H9 (cell line): ENCODE results near the gene WASF3. TPM values are rescaled to one million over a fixed set of nuclear protein-coding genes. Genes with fewer than 3 reads are reported as not detected.

Experiments
- DNase-seq: peaks from one replicate; pipeline ENCODE4 v3.0.0-alpha.2; 2017
- H2AFZ ChIP-seq: one replicate; pipeline ENCODE4 v1.6.1; 2013; ENCODE audit warnings: mild to moderate bottlenecking, low read length, control low read depth, moderate library complexity
- H2AK5ac ChIP-seq: 2 replicates; pipeline ENCODE4 v1.6.1; 2013; ENCODE audit warnings: low read length, control low read depth, mixed read lengths; ENCODE audit not compliant: insufficient read length
- H2BK120ac ChIP-seq: one replicate; pipeline ENCODE4 v1.6.1; 2013; ENCODE audit warnings: low read depth, mild to moderate bottlenecking, low read length, control low read depth, inconsistent platforms; ENCODE audit not compliant: poor library complexity, severe bottlenecking
- H2BK12ac ChIP-seq: 2 replicates; pipeline ENCODE4 v1.6.1; 2013; ENCODE audit warnings: low read length, control low read depth, mixed read lengths, low read depth; ENCODE audit not compliant: insufficient read length
- H2BK15ac ChIP-seq: 2 replicates; pipeline ENCODE4 v1.6.1; 2013; ENCODE audit warnings: low read depth, low read length, control low read depth
- H2BK20ac ChIP-seq: one replicate; pipeline ENCODE4 v1.6.1; 2013; ENCODE audit warnings: low read depth, mild to moderate bottlenecking, low read length, control low read depth, inconsistent platforms; ENCODE audit not compliant: poor library complexity, severe bottlenecking
- H2BK5ac ChIP-seq: 2 replicates; pipeline ENCODE4 v1.6.1; 2013; ENCODE audit warnings: low read length, control low read depth, mixed read lengths; ENCODE audit not compliant: insufficient read length
- H3K14ac ChIP-seq: 2 replicates; pipeline ENCODE4 v1.6.1; 2013; ENCODE audit warnings: low read length, control low read depth; ENCODE audit not compliant: insufficient read depth
- H3K18ac ChIP-seq: 2 replicates; pipeline ENCODE4 v1.6.1; 2013; ENCODE audit warnings: low read depth, mild to moderate bottlenecking, mixed read lengths, low read length, control low read depth; ENCODE audit not compliant: insufficient read length
- H3K23ac ChIP-seq: 2 replicates; pipeline ENCODE4 v1.6.1; 2013; ENCODE audit warnings: low read length, control low read depth, mixed read lengths, low read depth; ENCODE audit not compliant: insufficient read length
- H3K23me2 ChIP-seq: 2 replicates; pipeline ENCODE4 v1.6.1; 2013; ENCODE audit warnings: low read depth, mild to moderate bottlenecking, mixed read lengths, low read length, control low read depth; ENCODE audit not compliant: insufficient read length, poor library complexity, severe bottlenecking
- H3K27ac ChIP-seq: 2 replicates; pipeline ENCODE4 v1.5.1; 2013; ENCODE audit warnings: low read length, control low read depth, mixed read lengths, low read depth; ENCODE audit not compliant: insufficient read length
- H3K27me3 ChIP-seq: 2 replicates; pipeline ENCODE4 v1.6.1; 2013; ENCODE audit warnings: low read length, control low read depth, inconsistent platforms; ENCODE audit not compliant: insufficient read depth
- H3K4ac ChIP-seq: 2 replicates; pipeline ENCODE4 v1.6.1; 2013; ENCODE audit warnings: low read depth, mild to moderate bottlenecking, control low read depth, inconsistent platforms, low read length, moderate library complexity
- H3K4me1 ChIP-seq: 2 replicates; pipeline ENCODE4 v1.6.1; 2013; ENCODE audit warnings: low read length, control low read depth, inconsistent platforms; ENCODE audit not compliant: insufficient read depth
- H3K4me2 ChIP-seq: 2 replicates; pipeline ENCODE4 v1.6.1; 2013; ENCODE audit warnings: low read length, control low read depth, mixed read lengths; ENCODE audit not compliant: insufficient read length, insufficient read depth
- H3K56ac ChIP-seq: 2 replicates; pipeline ENCODE4 v1.6.1; 2013; ENCODE audit warnings: low read depth, mild to moderate bottlenecking, mixed read lengths, low read length, control low read depth; ENCODE audit not compliant: insufficient read length
- H3K79me1 ChIP-seq: 2 replicates; pipeline ENCODE4 v1.6.1; 2013; ENCODE audit warnings: low read depth, mild to moderate bottlenecking, moderate library complexity, low read length, control low read depth, inconsistent platforms; ENCODE audit not compliant: insufficient read depth, poor library complexity, severe bottlenecking
- H3K79me2 ChIP-seq: 2 replicates; pipeline ENCODE4 v1.6.1; 2013; ENCODE audit warnings: low read length, control low read depth, inconsistent platforms; ENCODE audit not compliant: insufficient read depth
- H3K9ac ChIP-seq: 2 replicates; pipeline ENCODE4 v1.6.1; 2013; ENCODE audit warnings: low read length, control low read depth, mixed read lengths; ENCODE audit not compliant: insufficient read length; ENCODE audit errors: extremely low read depth
- H3K9me3 ChIP-seq: one replicate; pipeline ENCODE4 v1.6.1; 2013; ENCODE audit warnings: low read depth, low read length, inconsistent platforms; ENCODE audit not compliant: control insufficient read depth
- H3T11ph ChIP-seq: one replicate; pipeline ENCODE4 v1.6.1; 2013; ENCODE audit warnings: mild to moderate bottlenecking, low read length, control low read depth, inconsistent platforms
- H4K20me1 ChIP-seq: one replicate; pipeline ENCODE4 v1.6.1; 2013; ENCODE audit not compliant: control insufficient read depth, insufficient read length, insufficient read depth
- H4K5ac ChIP-seq: 2 replicates; pipeline ENCODE4 v1.6.1; 2013; ENCODE audit warnings: low read depth, mild to moderate bottlenecking, mixed read lengths, low read length, control low read depth; ENCODE audit not compliant: insufficient read length
- H4K8ac ChIP-seq: replicated peaks from 2 replicates; pipeline ENCODE4 v1.6.1; 2013; ENCODE audit warnings: low read length, control low read depth, mixed read lengths, low read depth; ENCODE audit not compliant: insufficient read length
- H4K91ac ChIP-seq: 2 replicates; pipeline ENCODE4 v1.6.1; 2013; ENCODE audit warnings: low read depth, mild to moderate bottlenecking, moderate library complexity, mixed read lengths, low read length, control low read depth; ENCODE audit not compliant: insufficient read length
- H3K27ac Mint-ChIP-seq, 3 experiments: 2 replicates in 2 of 3; 3 replicates in 1 of 3; pipeline ENCODE4 v1.8.0; 2020 to 2021; ENCODE audit warnings: mixed read lengths in 3 of 3, mild to moderate bottlenecking in 1 of 3, moderate library complexity in 1 of 3
- H3K27me3 Mint-ChIP-seq: 2 replicates; pipeline ENCODE4 v1.8.0; 2021; ENCODE audit warnings: low read depth, mild to moderate bottlenecking, moderate library complexity, mixed read lengths
- H3K36me3 Mint-ChIP-seq, 3 experiments: 2 replicates in 2 of 3; 3 replicates in 1 of 3; pipeline ENCODE4 v1.8.0; 2020 to 2021; ENCODE audit warnings: low read depth in 3 of 3, mixed read lengths in 3 of 3; ENCODE audit not compliant: insufficient read depth in 1 of 3
- H3K4me1 Mint-ChIP-seq, 2 experiments: 2 replicates each; pipeline ENCODE4 v1.8.0; 2020; ENCODE audit warnings: mixed read lengths in 2 of 2
- H3K4me3 Mint-ChIP-seq, 2 experiments: 2 replicates in 1 of 2; 3 replicates in 1 of 2; pipeline ENCODE4 v1.8.0; 2020 to 2021; ENCODE audit warnings: mild to moderate bottlenecking in 2 of 2, mixed read lengths in 2 of 2, moderate library complexity in 1 of 2
- H3K9me3 Mint-ChIP-seq, 2 experiments: 2 replicates in 1 of 2; 3 replicates in 1 of 2; pipeline ENCODE4 v1.8.0; 2020; ENCODE audit warnings: mild to moderate bottlenecking in 2 of 2, mixed read lengths in 2 of 2, moderate library complexity in 1 of 2
- CTCF ChIP-seq: fragments of 200-600 bp; sonication (generic); conservative IDR thresholded peaks from 3 replicates; pipeline ENCODE4 v1.8.0; 2021; ENCODE audit warnings: antibody characterized with exemption, mild to moderate bottlenecking
- WGBS: extraction: QIAGEN DNeasy Blood & Tissue Kit; methylation state at CpG from one replicate; pipeline ENCODE4 v1.1.7; 2013; ENCODE audit warnings: missing lambda C conversion rate, low lambda C conversion rate, mixed read lengths; ENCODE audit not compliant: insufficient read length; ENCODE audit errors: extremely low coverage; 5-methylcytosine and 5-hydroxymethylcytosine counted together
- total RNA-seq: library from RNA; stranded (reverse); gene quantifications from 2 replicates; pipeline ENCODE4 v1.2.1, GENCODE V29; 2021

The WASF3 gene
- total RNA-seq, 1 experiment from 2014 or later, result 22.2 TPM

- H4K8ac ChIP-seq, result no peak overlapping the region
- no peak overlapping the region for H3K14ac ChIP-seq
- H2BK15ac ChIP-seq, result no peak overlapping the region
- H2BK12ac ChIP-seq, result no peak overlapping the region
- H3T11ph ChIP-seq, result no peak overlapping the region
- Mint-ChIP-seq H3K27ac (no peak overlapping the region), H3K9me3 (no peaks in the 10 kb centered on the region; a peak in 1 of 5 replicates), H3K4me1 (peaks cover 20 to 29% of the 10 kb centered on the region in 2 experiments), H3K36me3 (no peaks in the 10 kb centered on the region), H3K4me3 (no peak overlapping the region), H3K27me3 (no peaks in the 10 kb centered on the region; the same call in 1 of the 2 replicates)
- H3K4ac ChIP-seq, result no peak overlapping the region
- no peaks in the 10 kb centered on the region for H3K79me1 ChIP-seq
- no peaks in the 10 kb centered on the region; the same call in 1 of the 2 replicates for H3K79me2 ChIP-seq
- no CpG with 5 or more reads among the region's 6 CpGs for WGBS
- H4K20me1 ChIP-seq, result no peaks in the 10 kb centered on the region
- no peak overlapping the region for H3K9ac ChIP-seq
- no peak overlapping the region for H3K23ac ChIP-seq
- no peaks in the 10 kb centered on the region for H3K9me3 ChIP-seq
- no peak overlapping the region for H2BK120ac ChIP-seq
- peaks cover 4% of the 10 kb centered on the region; the same call in 1 of the 2 replicates for H3K4me1 ChIP-seq
- H3K27me3 ChIP-seq, result no peaks in the 10 kb centered on the region
- H3K18ac ChIP-seq, result no peak overlapping the region
- DNase-seq, result no peak
- no peak overlapping the region for H4K91ac ChIP-seq
- H2AK5ac ChIP-seq, result no peak overlapping the region
- H4K5ac ChIP-seq, result no peak overlapping the region
- H2AFZ ChIP-seq, result no peak overlapping the region
- no peak overlapping the region for H2BK20ac ChIP-seq
- no peak for TF ChIP-seq CTCF
- no peak overlapping the region for H2BK5ac ChIP-seq
- no peak overlapping the region for H3K4me2 ChIP-seq
- no peaks in the 10 kb centered on the region for H3K23me2 ChIP-seq
- H3K56ac ChIP-seq, result no peak overlapping the region
- H3K27ac ChIP-seq, result no peak overlapping the region
Observed at GRCh38 chr13:26523007-26523406, 34.5 kb upstream of the WASF3 start.
